WTC11 (cell line): ENCODE measurements around the gene CATSPERZ.

Experiments
- AFF4 ChIP-seq: sonication (generic); formaldehyde crosslinking; IDR thresholded peaks from 2 replicates; pipeline ENCODE4 v1.8.1; 2023; ENCODE audit warnings: mild to moderate bottlenecking, missing genetic modification reagents, borderline replicate concordance
- CBFB ChIP-seq: sonication (generic); formaldehyde crosslinking; IDR thresholded peaks from 2 replicates; pipeline ENCODE4 v1.8.1; 2022; ENCODE audit warnings: mild to moderate bottlenecking, low read depth, missing genetic modification reagents
- CREM ChIP-seq: sonication (generic); formaldehyde crosslinking; IDR thresholded peaks from 2 replicates; pipeline ENCODE4 v1.8.1; 2022; ENCODE audit warnings: mild to moderate bottlenecking, missing genetic modification reagents, moderate library complexity
- GABPB1 ChIP-seq: sonication (generic); formaldehyde crosslinking; IDR thresholded peaks from 2 replicates; pipeline ENCODE4 v1.8.1; 2023; ENCODE audit warnings: mild to moderate bottlenecking, missing genetic modification reagents
- IRF1 ChIP-seq: sonication (generic); formaldehyde crosslinking; IDR thresholded peaks from 2 replicates; pipeline ENCODE4 v1.8.0; 2023; ENCODE audit warnings: missing genetic modification reagents
- MAX ChIP-seq: sonication (generic); formaldehyde crosslinking; IDR thresholded peaks from 2 replicates; pipeline ENCODE4 v1.8.0; 2022; ENCODE audit warnings: mild to moderate bottlenecking, missing genetic modification reagents
- NFE2L1 ChIP-seq: sonication (generic); formaldehyde crosslinking; IDR thresholded peaks from 2 replicates; pipeline ENCODE4 v1.8.1; 2023; ENCODE audit warnings: missing genetic modification reagents
- NR2C2 ChIP-seq: sonication (generic); formaldehyde crosslinking; IDR thresholded peaks from 2 replicates; pipeline ENCODE4 v1.8.0; 2022; ENCODE audit warnings: mild to moderate bottlenecking, missing genetic modification reagents
- PRDM15 ChIP-seq: sonication (generic); formaldehyde crosslinking; IDR thresholded peaks from 2 replicates; pipeline ENCODE4 v1.8.0; 2022; ENCODE audit warnings: missing genetic modification reagents
- TP53 ChIP-seq: sonication (generic); formaldehyde crosslinking; IDR thresholded peaks from 2 replicates; pipeline ENCODE4 v1.8.1; 2023; ENCODE audit warnings: mild to moderate bottlenecking, missing genetic modification reagents
- ZNF121 ChIP-seq: sonication (generic); formaldehyde crosslinking; IDR thresholded peaks from 2 replicates; pipeline ENCODE4 v1.8.0; 2023; ENCODE audit warnings: missing genetic modification reagents
- TF ChIP-seq, protein P1 (sequence below): sonication (generic); formaldehyde crosslinking; IDR thresholded peaks from 2 replicates; pipeline ENCODE4 v1.8.0; 2022; ENCODE audit warnings: mild to moderate bottlenecking, missing genetic modification reagents
- TF ChIP-seq, protein P2 (sequence below): fragments of 200-600 bp; IDR thresholded peaks from 2 replicates; pipeline ENCODE4 v1.8.0; 2022; ENCODE audit warnings: antibody characterized with exemption
- TF ChIP-seq, protein P3 (sequence below): sonication (generic); formaldehyde crosslinking; IDR thresholded peaks from 2 replicates; pipeline ENCODE4 v1.8.0; 2023; ENCODE audit warnings: missing genetic modification reagents, mild to moderate bottlenecking, borderline replicate concordance

DNA sequence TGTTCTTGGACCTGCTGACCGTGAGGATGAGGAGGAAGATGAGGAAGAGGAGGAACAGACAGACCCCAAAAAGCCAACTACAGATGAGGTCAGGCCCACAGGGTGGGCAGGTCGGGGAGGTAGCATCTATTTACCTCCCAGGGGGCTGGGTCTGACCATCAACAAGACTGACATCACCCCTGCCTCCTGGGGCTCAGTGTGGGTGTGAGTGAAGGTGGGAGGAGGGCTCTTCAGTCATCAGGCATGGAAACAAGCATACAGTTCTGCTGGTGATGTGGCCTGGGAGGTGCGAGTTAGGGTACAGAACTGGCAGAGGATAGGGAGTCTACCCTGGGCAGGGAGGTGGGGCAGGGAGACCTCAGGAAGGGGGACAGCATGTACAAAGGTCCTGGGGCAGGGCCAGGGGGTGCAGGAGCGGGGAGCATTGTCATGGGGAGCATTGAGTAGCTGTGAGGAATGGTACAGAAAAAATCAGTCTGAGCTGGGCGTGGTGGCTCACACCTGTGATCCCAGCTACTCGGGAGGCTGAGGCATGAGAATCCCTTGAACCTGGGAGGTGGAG is 39.9 kb upstream of the CATSPERZ start:
- TF ChIP-seq, protein P1, sequence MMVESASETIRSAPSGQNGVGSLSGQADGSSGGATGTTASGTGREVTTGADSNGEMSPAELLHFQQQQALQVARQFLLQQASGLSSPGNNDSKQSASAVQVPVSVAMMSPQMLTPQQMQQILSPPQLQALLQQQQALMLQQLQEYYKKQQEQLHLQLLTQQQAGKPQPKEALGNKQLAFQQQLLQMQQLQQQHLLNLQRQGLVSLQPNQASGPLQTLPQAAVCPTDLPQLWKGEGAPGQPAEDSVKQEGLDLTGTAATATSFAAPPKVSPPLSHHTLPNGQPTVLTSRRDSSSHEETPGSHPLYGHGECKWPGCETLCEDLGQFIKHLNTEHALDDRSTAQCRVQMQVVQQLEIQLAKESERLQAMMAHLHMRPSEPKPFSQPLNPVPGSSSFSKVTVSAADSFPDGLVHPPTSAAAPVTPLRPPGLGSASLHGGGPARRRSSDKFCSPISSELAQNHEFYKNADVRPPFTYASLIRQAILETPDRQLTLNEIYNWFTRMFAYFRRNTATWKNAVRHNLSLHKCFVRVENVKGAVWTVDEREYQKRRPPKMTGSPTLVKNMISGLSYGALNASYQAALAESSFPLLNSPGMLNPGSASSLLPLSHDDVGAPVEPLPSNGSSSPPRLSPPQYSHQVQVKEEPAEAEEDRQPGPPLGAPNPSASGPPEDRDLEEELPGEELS = no peak
- TF ChIP-seq, protein P2, sequence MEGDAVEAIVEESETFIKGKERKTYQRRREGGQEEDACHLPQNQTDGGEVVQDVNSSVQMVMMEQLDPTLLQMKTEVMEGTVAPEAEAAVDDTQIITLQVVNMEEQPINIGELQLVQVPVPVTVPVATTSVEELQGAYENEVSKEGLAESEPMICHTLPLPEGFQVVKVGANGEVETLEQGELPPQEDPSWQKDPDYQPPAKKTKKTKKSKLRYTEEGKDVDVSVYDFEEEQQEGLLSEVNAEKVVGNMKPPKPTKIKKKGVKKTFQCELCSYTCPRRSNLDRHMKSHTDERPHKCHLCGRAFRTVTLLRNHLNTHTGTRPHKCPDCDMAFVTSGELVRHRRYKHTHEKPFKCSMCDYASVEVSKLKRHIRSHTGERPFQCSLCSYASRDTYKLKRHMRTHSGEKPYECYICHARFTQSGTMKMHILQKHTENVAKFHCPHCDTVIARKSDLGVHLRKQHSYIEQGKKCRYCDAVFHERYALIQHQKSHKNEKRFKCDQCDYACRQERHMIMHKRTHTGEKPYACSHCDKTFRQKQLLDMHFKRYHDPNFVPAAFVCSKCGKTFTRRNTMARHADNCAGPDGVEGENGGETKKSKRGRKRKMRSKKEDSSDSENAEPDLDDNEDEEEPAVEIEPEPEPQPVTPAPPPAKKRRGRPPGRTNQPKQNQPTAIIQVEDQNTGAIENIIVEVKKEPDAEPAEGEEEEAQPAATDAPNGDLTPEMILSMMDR = no peak
- no peak for TF ChIP-seq AFF4 (CRISPR knock-in tag)
- no peak for TF ChIP-seq CBFB (CRISPR knock-in tag)
- TF ChIP-seq ZNF121 (CRISPR knock-in tag) = no peak
- no peak for TF ChIP-seq NFE2L1 (CRISPR knock-in tag)
- no peak for TF ChIP-seq MAX (CRISPR knock-in tag)
- TF ChIP-seq GABPB1 = no peak
- no peak for TF ChIP-seq NR2C2
- no peak for TF ChIP-seq CREM (CRISPR knock-in tag)
- TF ChIP-seq PRDM15 (CRISPR knock-in tag) = no peak
- TF ChIP-seq IRF1 = no peak
- TF ChIP-seq, protein P3, sequence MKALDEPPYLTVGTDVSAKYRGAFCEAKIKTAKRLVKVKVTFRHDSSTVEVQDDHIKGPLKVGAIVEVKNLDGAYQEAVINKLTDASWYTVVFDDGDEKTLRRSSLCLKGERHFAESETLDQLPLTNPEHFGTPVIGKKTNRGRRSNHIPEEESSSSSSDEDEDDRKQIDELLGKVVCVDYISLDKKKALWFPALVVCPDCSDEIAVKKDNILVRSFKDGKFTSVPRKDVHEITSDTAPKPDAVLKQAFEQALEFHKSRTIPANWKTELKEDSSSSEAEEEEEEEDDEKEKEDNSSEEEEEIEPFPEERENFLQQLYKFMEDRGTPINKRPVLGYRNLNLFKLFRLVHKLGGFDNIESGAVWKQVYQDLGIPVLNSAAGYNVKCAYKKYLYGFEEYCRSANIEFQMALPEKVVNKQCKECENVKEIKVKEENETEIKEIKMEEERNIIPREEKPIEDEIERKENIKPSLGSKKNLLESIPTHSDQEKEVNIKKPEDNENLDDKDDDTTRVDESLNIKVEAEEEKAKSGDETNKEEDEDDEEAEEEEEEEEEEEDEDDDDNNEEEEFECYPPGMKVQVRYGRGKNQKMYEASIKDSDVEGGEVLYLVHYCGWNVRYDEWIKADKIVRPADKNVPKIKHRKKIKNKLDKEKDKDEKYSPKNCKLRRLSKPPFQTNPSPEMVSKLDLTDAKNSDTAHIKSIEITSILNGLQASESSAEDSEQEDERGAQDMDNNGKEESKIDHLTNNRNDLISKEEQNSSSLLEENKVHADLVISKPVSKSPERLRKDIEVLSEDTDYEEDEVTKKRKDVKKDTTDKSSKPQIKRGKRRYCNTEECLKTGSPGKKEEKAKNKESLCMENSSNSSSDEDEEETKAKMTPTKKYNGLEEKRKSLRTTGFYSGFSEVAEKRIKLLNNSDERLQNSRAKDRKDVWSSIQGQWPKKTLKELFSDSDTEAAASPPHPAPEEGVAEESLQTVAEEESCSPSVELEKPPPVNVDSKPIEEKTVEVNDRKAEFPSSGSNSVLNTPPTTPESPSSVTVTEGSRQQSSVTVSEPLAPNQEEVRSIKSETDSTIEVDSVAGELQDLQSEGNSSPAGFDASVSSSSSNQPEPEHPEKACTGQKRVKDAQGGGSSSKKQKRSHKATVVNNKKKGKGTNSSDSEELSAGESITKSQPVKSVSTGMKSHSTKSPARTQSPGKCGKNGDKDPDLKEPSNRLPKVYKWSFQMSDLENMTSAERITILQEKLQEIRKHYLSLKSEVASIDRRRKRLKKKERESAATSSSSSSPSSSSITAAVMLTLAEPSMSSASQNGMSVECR (CRISPR knock-in tag) = no peak
- TF ChIP-seq TP53 = no peak
